ENCODE data around the gene UBE2B.
"Not testable (repeated sequence)": the region's sequence is repeated elsewhere in the genome, so short reads cannot be mapped to it uniquely, and the experiment has no call there.

- not testable (repeated sequence) for TF ChIP-seq CTCF (IDR thresholded peaks at IDR 0.05; ENCODE audit: poor library complexity); EZH2 (IDR thresholded peaks at IDR 0.05; ENCODE audit: borderline replicate concordance); EZH2phosphoT487 (IDR thresholded peaks at IDR 0.05; ENCODE audit: low read depth, severe bottlenecking, unreplicated experiment)
Measured at GRCh38 chr5:134343500-134343899, 27.9 kb upstream of the UBE2B start.
